ENCODE measurements around the gene ASCC1.

ASCC1 gene

GRCh38 chr10:72083790-72084459, 132.2 kb downstream of the ASCC1 start:
- TF ChIP-seq CTCF (IDR thresholded peaks at IDR 0.05; ENCODE audit: low read depth, low read length, missing control alignments), result no peak
- in situ Hi-C loops (cut with HindIII; ENCODE audit: low sequenced_read_pairs), result no loop called here
- no peak overlapping the region for H3K4me3 ChIP-seq (ENCODE audit: low read depth, low read length)
- DNase-seq (ENCODE audit: low read depth), result no peak

- in situ Hi-C loops (cut with HindIII; ENCODE audit: low sequenced_read_pairs), result no loop called here
- H3K4me3 ChIP-seq (ENCODE audit: low read depth, low read length), result no peak overlapping the region
- DNase-seq (ENCODE audit: low read depth), result no peak
- no peak for TF ChIP-seq CTCF (IDR thresholded peaks at IDR 0.05; ENCODE audit: low read depth, low read length, missing control alignments)
These were observed 133.0 kb downstream of the ASCC1 start for GRCh38 chr10:72082856-72083789.

- DNase-seq (ENCODE audit: low read depth), result no peak
- H3K4me3 ChIP-seq (ENCODE audit: low read depth, low read length), result no peak overlapping the region
- no peak for TF ChIP-seq CTCF (IDR thresholded peaks at IDR 0.05; ENCODE audit: low read depth, low read length, missing control alignments)
- in situ Hi-C loops (cut with HindIII; ENCODE audit: low sequenced_read_pairs), result no loop called here
These were observed 134.1 kb downstream of the ASCC1 start for GRCh38 chr10:72081772-72082590.

- H3K4me3 ChIP-seq (ENCODE audit: low read depth, low read length), result no peak overlapping the region
- no peak for DNase-seq (ENCODE audit: low read depth)
- TF ChIP-seq CTCF (IDR thresholded peaks at IDR 0.05; ENCODE audit: low read depth, low read length, missing control alignments), result no peak
- in situ Hi-C loops (cut with HindIII; ENCODE audit: low sequenced_read_pairs), result no loop called here
These were observed 134.9 kb downstream of the ASCC1 start for GRCh38 chr10:72081210-72081609.

GRCh38 chr10:72080042-72080975, 135.8 kb downstream of the ASCC1 start:
- no peak for TF ChIP-seq CTCF (IDR thresholded peaks at IDR 0.05; ENCODE audit: low read depth, low read length, missing control alignments)
- DNase-seq (ENCODE audit: low read depth), result no peak
- in situ Hi-C loops (cut with HindIII; ENCODE audit: low sequenced_read_pairs), result no loop called here

More at GRCh38 chr10:72080042-72080975, 135.8 kb downstream of the ASCC1 start:
- no peak overlapping the region for H3K4me3 ChIP-seq (ENCODE audit: low read depth, low read length)
